ENCODE data around the gene LACRT. TPM values are rescaled to one million over a fixed set of nuclear protein-coding genes. Genes with fewer than 3 reads are reported as not detected.

Gene LACRT
- total and polyA plus RNA-seq, 2 of the 4 experiments (the other 2 are of a cell fraction), result not detected

DNA sequence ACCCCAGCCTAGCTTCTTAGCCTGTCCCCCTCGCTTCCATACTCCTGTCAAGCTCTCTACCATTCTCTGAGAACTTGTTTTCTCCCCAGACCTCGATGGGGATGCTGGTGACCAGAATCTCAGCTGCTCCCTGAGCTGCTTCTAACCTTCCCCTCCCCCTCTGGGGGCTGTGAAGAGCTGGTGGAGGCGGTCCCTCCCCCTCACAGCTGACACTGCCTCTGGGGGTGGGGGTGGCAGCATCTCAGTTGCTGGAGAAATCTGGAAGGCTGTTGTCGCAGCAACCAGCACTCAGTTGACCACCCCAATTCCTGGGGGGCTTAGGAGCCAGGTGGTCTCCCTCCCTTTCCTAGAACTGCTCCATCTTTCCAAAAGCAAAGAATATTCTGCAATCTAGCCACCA lies 51.0 kb downstream of the LACRT start:
- no TSS peak for BruUV-seq (replicated peaks)
- WGBS, 2 experiments (ENCODE audit: extremely low coverage in 2 of 2, insufficient read length in 1 of 2), result no CpG with 5 or more reads among the region's 4 CpGs
- H2BK120ac ChIP-seq (ENCODE audit: low read depth, low read length), result no peak overlapping the region

More for the DNA sequence above, 51.0 kb downstream of the LACRT start:
- dilution Hi-C loops (cut with HindIII; ENCODE audit: low sequenced_read_pairs, unreplicated experiment), result no loop called here
- Histone ChIP-seq H3K4ac (ENCODE audit: low read depth, low read length) (no peak overlapping the region), H3K27ac (ENCODE audit: insufficient read depth, low read length) (no peak overlapping the region), H2BK5ac (ENCODE audit: low read depth, low read length, poor library complexity, severe bottlenecking) (no peak overlapping the region), H3K36me3 (ENCODE audit: control insufficient read depth, insufficient read depth, low read length) (no peaks in the 10 kb centered on the region), H3K4me1 (ENCODE audit: control insufficient read depth, insufficient read depth, low read length) (no peaks in the 10 kb centered on the region), H3K9ac (ENCODE audit: low read depth, low read length) (no peak overlapping the region), H4K8ac (ENCODE audit: low read depth in 2 of 2, low read length in 2 of 2) (no peak overlapping the region), H3K56ac (ENCODE audit: extremely low read depth, insufficient read depth, low read length) (no peak overlapping the region), H3K27me3 (ENCODE audit: control insufficient read depth, insufficient read depth, low read length) (peaks cover 49% of the 10 kb centered on the region), H3K9me3 (ENCODE audit: control insufficient read depth, insufficient read depth, low read length) (no peaks in the 10 kb centered on the region), H2AFZ (replicated peaks; ENCODE audit: low read length, poor library complexity) (no peak overlapping the region), H2AK9ac (replicated peaks; ENCODE audit: low read depth, low read length, poor library complexity) (no peak overlapping the region), H2BK15ac (ENCODE audit: low read depth, low read length) (no peak overlapping the region), H3K4me2 (ENCODE audit: low read depth, low read length) (no peak overlapping the region), H4K91ac (ENCODE audit: insufficient read depth, low read depth, low read length) (no peak overlapping the region), H2BK20ac (ENCODE audit: low read depth, low read length) (no peak overlapping the region), H3K79me1 (ENCODE audit: low read depth in 1 of 2, low read length in 2 of 2) (no peaks in the 10 kb centered on the region), H3K9me1 (ENCODE audit: insufficient read depth, low read length) (no peaks in the 10 kb centered on the region), H4K5ac (ENCODE audit: low read depth, low read length) (no peak overlapping the region), H2AK5ac (ENCODE audit: low read depth, low read length) (no peak overlapping the region), H3K18ac (ENCODE audit: low read depth, low read length) (no peak overlapping the region), H3K14ac (replicated peaks; ENCODE audit: low read depth, low read length) (no peak overlapping the region), H4K20me1 (ENCODE audit: insufficient read depth, low read length) (no peaks in the 10 kb centered on the region), H3K23ac (ENCODE audit: low read depth, low read length) (no peak overlapping the region), H3K4me3 (ENCODE audit: insufficient read depth, low read depth, low read length) (no peak overlapping the region)
- in situ Hi-C loops (cut with MboI; ENCODE audit: low sequenced_read_pairs), result no loop called here
- DNase-seq, result no peak
- intact Hi-C loops (cut with micrococcal nuclease), result no loop called here
- TF ChIP-seq POLR2A (IDR thresholded peaks at IDR 0.05; ENCODE audit: low read depth, low read length) (no peak), MAZ (IDR thresholded peaks at IDR 0.05; ENCODE audit: borderline replicate concordance, low read depth, low read length) (no peak), CTCF (conservative IDR thresholded peaks at IDR 0.05; ENCODE audit: low read depth, low read length) (no peak), RCOR1 (IDR thresholded peaks at IDR 0.05; ENCODE audit: insufficient replicate concordance, low read length) (no peak), ELK1 (IDR thresholded peaks at IDR 0.05; ENCODE audit: borderline replicate concordance, low read depth, low read length) (no peak), SMC3 (IDR thresholded peaks at IDR 0.05; ENCODE audit: low read depth, low read length) (no peak), RFX5 (IDR thresholded peaks at IDR 0.05; ENCODE audit: low read depth, low read length) (no peak), MXI1 (IDR thresholded peaks at IDR 0.05; ENCODE audit: borderline replicate concordance, low read depth, low read length) (no peak), MAFK (IDR thresholded peaks at IDR 0.05; ENCODE audit: low read depth, low read length) (no peak), NFE2L2 (IDR thresholded peaks at IDR 0.05; ENCODE audit: low read depth, low read length) (no peak), FOS (IDR thresholded peaks at IDR 0.05; ENCODE audit: low read depth, low read length) (no peak), RAD21 (IDR thresholded peaks at IDR 0.05; ENCODE audit: low read length) (no peak), CHD1 (IDR thresholded peaks at IDR 0.05; ENCODE audit: low read depth, low read length) (no peak), CEBPB (IDR thresholded peaks at IDR 0.05; ENCODE audit: low read depth, low read length) (no peak)
- TF ChIP-seq, protein P1, sequence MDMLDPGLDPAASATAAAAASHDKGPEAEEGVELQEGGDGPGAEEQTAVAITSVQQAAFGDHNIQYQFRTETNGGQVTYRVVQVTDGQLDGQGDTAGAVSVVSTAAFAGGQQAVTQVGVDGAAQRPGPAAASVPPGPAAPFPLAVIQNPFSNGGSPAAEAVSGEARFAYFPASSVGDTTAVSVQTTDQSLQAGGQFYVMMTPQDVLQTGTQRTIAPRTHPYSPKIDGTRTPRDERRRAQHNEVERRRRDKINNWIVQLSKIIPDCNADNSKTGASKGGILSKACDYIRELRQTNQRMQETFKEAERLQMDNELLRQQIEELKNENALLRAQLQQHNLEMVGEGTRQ (IDR thresholded peaks at IDR 0.05; ENCODE audit: low read depth, low read length), result no peak
- no peak for ATAC-seq (ENCODE audit: low read depth)
- ChIA-PET CTCF (no interaction called here), POLR2A (ENCODE audit: unreplicated experiment) (no interaction called here)
